Umbilical cord (tissue), 2 donors: ENCODE measurements around the gene MFSD12. TPM values are rescaled to one million over a fixed set of nuclear protein-coding genes. Genes with fewer than 3 reads are reported as not detected.
"Not testable (repeated sequence)": the region's sequence is repeated elsewhere in the genome, so short reads cannot be mapped to it uniquely, and the experiment has no call there.

Source experiments
- DNase-seq: peaks from one replicate; pipeline ENCODE4 v3.0.0-alpha.2; 2015; ENCODE audit warnings: low spot score
- total RNA-seq: library from RNA; depleted of rRNA; stranded (reverse); fragments of >200 nt; gene quantifications from one replicate; pipeline ENCODE4 v1.2.3, GENCODE V29; 2014; ENCODE audit warnings: low replicate concordance; ENCODE audit not compliant: insufficient read depth

MFSD12 gene
- total RNA-seq, 1 donor from 2014 or later, result 69.6 TPM

DNA sequence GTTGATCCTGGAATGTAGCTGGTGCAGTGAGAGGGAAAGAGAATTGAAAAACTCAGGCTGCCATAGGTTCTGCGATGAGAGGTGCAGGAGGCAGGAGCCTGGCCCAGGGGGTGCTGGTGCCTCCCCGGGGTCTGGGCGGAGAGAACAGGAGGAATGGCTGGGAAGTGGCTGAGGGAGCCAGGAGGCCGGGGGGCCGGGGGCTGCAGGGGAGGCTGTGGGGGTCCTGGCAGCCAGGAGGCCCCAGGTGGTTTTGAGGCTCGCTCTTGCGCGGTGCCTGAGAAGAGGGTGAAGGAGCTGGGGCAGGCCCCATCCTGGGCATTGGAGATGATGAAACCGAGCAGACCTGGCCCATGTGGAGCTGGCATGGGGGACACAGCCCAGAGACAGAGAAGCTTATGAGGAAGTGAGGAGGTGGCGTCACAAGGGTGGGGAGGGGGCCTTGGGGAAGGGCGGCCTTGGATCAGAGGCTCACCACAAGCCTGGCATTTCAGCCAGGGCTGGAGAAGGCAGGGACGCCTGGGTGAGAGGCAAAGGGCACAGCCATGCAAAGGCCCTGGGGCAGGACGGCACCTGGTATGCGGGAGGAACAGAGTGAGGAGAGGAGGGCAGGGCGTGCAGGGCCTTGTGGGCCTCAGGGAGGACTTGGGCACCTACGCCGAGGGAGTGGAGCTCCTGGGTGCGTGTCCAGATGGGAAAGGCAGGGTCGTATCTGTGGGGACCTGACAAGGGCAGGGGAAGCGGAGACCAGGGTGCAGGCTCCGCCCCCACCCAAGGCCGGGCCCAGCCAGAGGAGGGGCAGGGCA lies 19.7 kb downstream of the MFSD12 start:
- no peak for DNase-seq

- no peak for DNase-seq
These were observed 20.3 kb downstream of the MFSD12 start for GRCh38 chr19:3537101-3537437.

DNA sequence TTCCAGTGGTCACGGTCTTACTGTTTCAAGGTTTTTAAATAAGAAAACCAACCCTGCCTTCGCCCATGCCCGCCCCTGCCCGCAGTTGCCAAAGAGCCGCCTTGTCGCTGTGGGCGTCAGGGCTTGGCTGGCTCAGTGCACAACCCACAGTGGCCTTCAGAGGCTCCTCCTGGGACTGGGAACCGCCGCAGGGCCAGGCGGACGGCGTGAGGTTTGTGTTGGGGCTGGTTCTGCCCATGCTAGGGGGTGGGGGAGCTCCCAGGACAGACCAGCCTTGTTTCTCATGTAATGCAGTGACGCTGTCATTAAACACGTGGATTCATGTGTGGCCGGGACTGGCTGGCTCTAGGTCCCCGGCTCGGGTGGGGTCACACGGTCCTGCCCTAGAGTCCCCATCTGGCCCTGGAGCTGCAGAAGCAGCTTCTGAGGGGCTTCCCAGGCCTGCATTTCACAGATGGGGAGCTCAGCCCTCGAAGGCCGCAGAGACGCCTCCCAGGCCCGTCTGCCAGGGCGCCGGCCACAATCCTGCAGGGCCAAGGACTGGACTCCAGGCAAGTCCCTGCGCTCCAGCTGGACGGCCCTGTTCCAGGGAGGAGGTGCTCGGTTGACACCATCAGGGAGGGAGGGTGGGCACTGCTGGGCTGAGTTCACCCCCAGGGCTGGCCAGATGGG lies 20.8 kb downstream of the MFSD12 start:
- DNase-seq, result no peak

- DNase-seq, result no peak
These were observed 21.4 kb downstream of the MFSD12 start for GRCh38 chr19:3535981-3536380.

- no peak for DNase-seq
These were observed 21.8 kb downstream of the MFSD12 start for GRCh38 chr19:3535563-3535965.

- DNase-seq, result no peak
These were observed 22.2 kb downstream of the MFSD12 start for GRCh38 chr19:3535235-3535535.

DNA sequence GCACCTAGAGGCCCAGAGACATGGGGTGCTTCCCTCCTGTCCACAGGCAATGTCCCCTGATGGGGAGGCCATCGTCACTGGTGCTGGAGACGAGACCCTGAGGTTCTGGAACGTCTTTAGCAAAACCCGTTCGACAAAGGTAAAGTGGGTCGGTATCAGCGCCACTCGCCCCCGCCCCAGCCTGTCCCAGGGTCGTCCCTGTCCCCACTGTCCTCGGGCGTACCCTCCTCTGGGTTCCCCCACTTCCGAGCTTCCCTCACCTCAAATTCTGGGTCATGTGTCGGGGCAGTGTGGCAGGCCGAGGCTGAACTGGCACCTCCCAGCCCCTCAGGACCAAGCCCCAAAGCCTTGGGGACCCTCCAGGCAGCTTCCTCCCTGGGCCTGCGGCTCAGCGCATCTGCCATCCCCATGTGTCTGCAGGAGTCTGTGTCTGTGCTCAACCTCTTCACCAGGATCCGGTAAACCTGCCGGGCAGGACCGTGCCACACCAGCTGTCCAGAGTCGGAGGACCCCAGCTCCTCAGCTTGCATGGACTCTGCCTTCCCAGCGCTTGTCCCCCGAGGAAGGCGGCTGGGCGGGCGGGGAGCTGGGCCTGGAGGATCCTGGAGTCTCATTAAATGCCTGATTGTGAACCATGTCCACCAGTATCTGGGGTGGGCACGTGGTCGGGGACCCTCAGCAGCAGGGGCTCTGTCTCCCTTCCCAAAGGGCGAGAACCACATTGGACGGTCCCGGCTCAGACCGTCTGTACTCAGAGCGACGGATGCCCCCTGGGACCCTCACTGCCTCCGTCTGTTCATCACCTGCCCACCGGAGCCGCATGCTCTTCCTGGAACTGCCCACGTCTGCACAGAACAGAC lies 22.8 kb downstream of the MFSD12 start:
- DNase-seq, result no peak

- DNase-seq, result no peak
These were observed 23.7 kb downstream of the MFSD12 start for GRCh38 chr19:3533563-3534216.

- DNase-seq, result no peak
These were observed 24.4 kb downstream of the MFSD12 start for GRCh38 chr19:3533033-3533432.

GRCh38 chr19:3532154-3532786 lies 25.1 kb downstream of the MFSD12 start:
- no peak for DNase-seq

GRCh38 chr19:3531716-3532115 lies 25.7 kb downstream of the MFSD12 start:
- no peak for DNase-seq

DNA sequence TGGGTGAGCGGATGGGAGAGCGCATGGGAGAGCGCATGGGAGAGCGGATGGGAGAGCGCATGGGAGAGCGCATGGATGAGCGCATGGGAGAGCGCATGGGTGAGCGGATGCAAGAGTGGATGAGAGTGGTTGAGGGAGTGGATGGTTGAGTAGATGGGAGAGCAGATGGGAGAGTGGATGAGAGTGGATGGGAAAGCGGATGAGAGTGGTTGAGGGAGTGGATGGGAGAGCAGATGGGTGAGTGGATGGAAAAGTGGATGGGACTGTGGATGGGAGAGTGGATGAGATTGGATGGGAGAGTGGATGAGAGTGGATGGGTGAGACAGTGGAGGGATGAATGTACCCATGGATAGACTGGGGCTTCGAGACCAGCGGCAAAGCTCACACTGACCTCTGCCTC lies 27.0 kb downstream of the MFSD12 start:
- DNase-seq, result no peak

- DNase-seq, result not testable (repeated sequence)
These were observed 28.1 kb downstream of the MFSD12 start for GRCh38 chr19:3529299-3529698.

DNA sequence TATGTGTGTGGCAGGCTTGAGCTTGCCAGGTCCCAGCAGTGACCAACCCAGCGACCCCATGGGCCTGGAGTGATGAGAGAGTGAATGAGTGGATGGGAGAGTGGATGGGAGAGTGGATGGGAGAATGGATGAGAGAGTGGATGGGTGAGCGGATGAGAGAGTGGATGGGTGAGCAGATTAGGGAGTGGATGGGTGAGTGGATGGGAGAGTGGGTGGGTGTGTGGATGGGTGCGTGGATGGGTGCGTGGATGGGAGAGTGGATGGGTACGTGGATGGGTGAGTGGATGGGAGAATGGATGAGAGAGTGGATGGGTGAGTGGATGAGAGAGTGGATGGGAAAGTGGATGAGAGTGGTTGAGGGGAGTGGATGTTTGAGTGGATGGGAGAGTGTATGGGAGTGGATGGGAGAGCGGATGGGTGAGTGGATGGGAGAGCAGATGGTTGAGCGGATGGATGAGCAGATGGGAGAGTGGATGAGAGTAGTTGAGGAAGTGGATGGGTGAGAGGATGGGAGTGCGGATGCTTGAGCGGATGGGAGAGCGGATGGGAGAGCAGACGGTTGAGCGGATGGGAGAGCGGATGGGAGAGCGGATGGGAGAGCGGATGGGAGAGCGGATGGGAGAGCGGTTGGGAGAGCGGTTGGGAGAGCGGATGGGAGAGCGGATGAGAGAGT lies 28.7 kb downstream of the MFSD12 start:
- DNase-seq, result no peak

- no peak for DNase-seq
These were observed 29.3 kb downstream of the MFSD12 start for GRCh38 chr19:3528080-3528479.

- DNase-seq, result no peak
These were observed 30.0 kb downstream of the MFSD12 start for GRCh38 chr19:3527238-3527910.

GRCh38 chr19:3526507-3527237 lies 30.7 kb downstream of the MFSD12 start:
- no peak for DNase-seq

DNA sequence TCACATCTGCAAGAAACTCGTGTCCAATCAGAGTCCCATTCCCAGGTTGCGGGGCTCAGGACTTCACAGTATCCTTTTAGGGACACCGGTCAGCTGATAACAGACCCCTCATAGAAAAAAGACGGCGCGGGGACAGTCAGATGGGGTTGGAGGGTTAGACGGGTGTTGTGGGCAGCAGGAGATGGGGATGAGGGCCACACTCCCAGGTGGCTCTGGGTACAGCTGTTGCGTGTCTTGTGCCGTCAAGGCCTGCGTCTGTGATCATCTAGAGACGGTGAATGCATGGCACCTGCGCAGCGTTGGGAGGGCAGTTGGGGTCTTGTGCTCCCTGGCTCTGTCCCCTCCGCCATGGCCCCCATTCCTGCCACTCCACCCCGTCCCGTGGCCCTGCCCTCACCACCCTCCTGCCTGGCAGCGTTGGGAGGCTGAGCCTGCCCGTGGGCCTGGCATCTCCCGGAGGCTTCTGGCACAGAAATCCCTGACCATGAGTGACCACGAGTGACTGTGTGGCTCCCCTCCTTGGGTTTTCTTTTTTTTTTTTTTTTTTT lies 32.4 kb downstream of the MFSD12 start:
- DNase-seq, result no peak

DNA sequence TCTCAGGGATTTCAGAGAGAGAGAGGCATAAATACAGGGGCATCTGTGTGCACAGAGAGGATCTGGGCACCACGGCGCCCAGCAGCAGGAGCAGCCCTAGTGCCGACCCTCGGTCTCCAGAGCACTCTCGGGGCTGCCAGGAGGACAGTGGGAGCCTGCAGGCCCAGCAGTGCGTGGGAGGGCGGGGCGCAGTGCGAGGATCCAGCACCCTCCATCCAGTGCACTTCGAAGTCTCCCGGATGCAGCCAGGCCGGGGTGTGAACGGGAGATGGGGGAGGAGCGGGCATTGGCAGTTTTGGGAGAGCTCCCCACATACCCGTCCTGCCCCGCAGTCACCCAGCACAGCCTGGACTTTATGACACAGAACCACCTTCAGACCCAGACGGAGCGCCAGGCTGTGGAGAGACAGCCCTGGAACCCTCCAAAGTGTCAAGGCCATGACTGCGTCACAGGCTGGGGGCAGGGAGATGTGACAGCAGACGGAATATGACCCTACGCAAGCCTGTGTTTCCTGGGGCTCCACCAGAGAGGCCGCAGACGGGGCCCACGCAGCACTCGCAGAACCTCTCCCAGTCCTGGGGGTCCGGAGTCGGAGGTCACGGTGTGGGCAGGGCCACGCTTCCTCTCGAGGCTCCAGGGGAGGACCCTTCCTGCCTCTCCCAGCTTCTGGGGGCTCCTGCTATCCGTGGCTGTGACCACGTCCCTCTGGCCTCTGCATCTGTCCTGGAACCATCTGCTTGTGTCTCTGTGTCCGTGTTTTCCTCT lies 33.1 kb downstream of the MFSD12 start:
- no peak for DNase-seq
